CD4-positive, alpha-beta memory T cell (primary cell): ENCODE measurements around the gene DNAH6. TPM values are rescaled to one million over a fixed set of nuclear protein-coding genes. Genes with fewer than 3 reads are reported as not detected.

ENCODE experiments used
- CTCF ChIA-PET: fragments of 350-600 bp; sonication (Branson Sonifier 250); formaldehyde crosslinking; loops from one replicate; lab custom pipeline; 2021; ENCODE audit warnings: inconsistent platforms; ENCODE audit not compliant: partially characterized antibody; lab: Charles Lee
- POLR2A ChIA-PET: fragments of 350-600 bp; sonication (Branson Sonifier 250); formaldehyde crosslinking; loops from one replicate; lab custom pipeline; 2021; ENCODE audit not compliant: partially characterized antibody; lab: Charles Lee
- DNase-seq, 5 donors: peaks; one replicate each; pipeline versions ENCODE4 v3.0.0 to v3.0.0-alpha.2; 2020 to 2022; ENCODE audit warnings: mixed read lengths in 1 of 5
- H3K27ac ChIP-seq: one replicate; pipeline ENCODE4 v1.7.0; 2013; ENCODE audit warnings: low read depth, low read length
- H3K27me3 ChIP-seq: 2 replicates; pipeline ENCODE4 v1.7.0; 2013; ENCODE audit warnings: mild to moderate bottlenecking, low read length, moderate library complexity; ENCODE audit not compliant: insufficient read depth
- H3K36me3 ChIP-seq: 2 replicates; pipeline ENCODE4 v1.7.0; 2013; ENCODE audit warnings: mild to moderate bottlenecking, low read length, moderate library complexity; ENCODE audit not compliant: insufficient read depth
- H3K4me1 ChIP-seq: 2 replicates; pipeline ENCODE4 v1.7.0; 2013; ENCODE audit warnings: mild to moderate bottlenecking, low read length, moderate library complexity; ENCODE audit not compliant: insufficient read depth
- H3K4me3 ChIP-seq, 2 donors: one replicate each; pipeline ENCODE4 v1.7.0; 2013; ENCODE audit warnings: low read length in 2 of 2, mild to moderate bottlenecking in 1 of 2
- H3K9me3 ChIP-seq, 2 donors: one replicate each; pipeline ENCODE4 v1.7.0; 2013; ENCODE audit warnings: low read length in 2 of 2, control low read depth in 1 of 2; ENCODE audit not compliant: control insufficient read depth in 1 of 2
- H3K27ac Mint-ChIP-seq, 7 donors: one replicate each; pipeline ENCODE4 v1.8.0; 2020 to 2021; ENCODE audit warnings: mixed read lengths in 7 of 7, mild to moderate bottlenecking in 6 of 7, inconsistent platforms in 3 of 7, moderate library complexity in 3 of 7
- H3K27me3 Mint-ChIP-seq, 2 donors: one replicate each; pipeline ENCODE4 v1.8.0; 2020 to 2021; ENCODE audit warnings: mixed read lengths in 2 of 2
- H3K36me3 Mint-ChIP-seq, 2 donors: one replicate each; pipeline ENCODE4 v1.8.0; 2020 to 2021; ENCODE audit warnings: mixed read lengths in 2 of 2, inconsistent platforms in 1 of 2, mild to moderate bottlenecking in 1 of 2
- H3K4me1 Mint-ChIP-seq, 4 donors: one replicate each; pipeline ENCODE4 v1.8.0; 2020 to 2021; ENCODE audit warnings: mixed read lengths in 4 of 4, mild to moderate bottlenecking in 1 of 4
- H3K4me3 Mint-ChIP-seq, 8 donors: one replicate each; pipeline ENCODE4 v1.8.0; 2020 to 2021; ENCODE audit warnings: mixed read lengths in 8 of 8, mild to moderate bottlenecking in 7 of 8, moderate library complexity in 6 of 8, inconsistent platforms in 3 of 8
- H3K9me3 Mint-ChIP-seq, 8 donors: one replicate each; pipeline ENCODE4 v1.8.0; 2020 to 2021; ENCODE audit warnings: mixed read lengths in 8 of 8, mild to moderate bottlenecking in 5 of 8, inconsistent platforms in 3 of 8, moderate library complexity in 1 of 8
- intact Hi-C: fragments of 100-400 bp; cut with micrococcal nuclease; formaldehyde crosslinking; loops from one replicate; pipeline ENCODE4 v1.15.1; 2023
- polyA plus RNA-seq, 2 donors: library from polyadenylated mRNA; unstranded; fragments of 300-500 nt; fragmentation: Illumina TruSeq; gene quantifications; one replicate each; pipeline ENCODE4 v1.2.3, GENCODE V29; 2021
- total RNA-seq, 2 experiments: library from RNA; stranded (reverse); gene quantifications; one replicate each; pipeline ENCODE4 v1.2.3, GENCODE V29; 2021

DNAH6 gene
- total and polyA plus RNA-seq, 4 experiments from 2014 or later = 0.22 to 2.9 (median 1.2) TPM

GRCh38 chr2:84727315-84727714 lies 211.0 kb downstream of the DNAH6 start:
- CTCF ChIA-PET = interaction anchor here (1.3 kb wide), 1 partner anchor 24 kb away, joined by 3 read pairs; no protein-coding TSS in a partner anchor
- peaks cover 0 to 10% (median 3%) of the 10 kb centered on the region in 8 donors for H3K9me3 Mint-ChIP-seq
- intact Hi-C loops = no loop called here
- H3K27ac Mint-ChIP-seq = no peak overlapping the region
- H3K27me3 Mint-ChIP-seq = no peaks in the 10 kb centered on the region
- Histone ChIP-seq H3K27me3 (no peaks in the 10 kb centered on the region), H3K4me1 (peaks cover 3% of the 10 kb centered on the region), H3K36me3 (no peaks in the 10 kb centered on the region), H3K4me3 (no peak overlapping the region), H3K9me3 (no peaks in the 10 kb centered on the region), H3K27ac (no peak overlapping the region)
- DNase-seq = no peak
- POLR2A ChIA-PET = no interaction called here
- H3K4me1 Mint-ChIP-seq = peaks cover 5 to 20% (median 20%) of the 10 kb centered on the region in 4 donors
- no peak overlapping the region for H3K4me3 Mint-ChIP-seq
- peaks cover 0 to 6% of the 10 kb centered on the region in 2 donors for H3K36me3 Mint-ChIP-seq

- Histone ChIP-seq H3K4me1 (peaks cover 6% of the 10 kb centered on the region), H3K36me3 (no peaks in the 10 kb centered on the region), H3K27me3 (no peaks in the 10 kb centered on the region), H3K9me3 (no peaks in the 10 kb centered on the region), H3K4me3 (no peak overlapping the region), H3K27ac (no peak overlapping the region)
- no peak for DNase-seq
- Mint-ChIP-seq H3K36me3 (peaks cover 0 to 6% of the 10 kb centered on the region in 2 donors), H3K4me1 (peaks cover 5 to 16% (median 12%) of the 10 kb centered on the region in 4 donors), H3K27ac (no peak overlapping the region), H3K4me3 (no peak overlapping the region), H3K27me3 (no peaks in the 10 kb centered on the region), H3K9me3 (peaks cover 0 to 10% (median 3%) of the 10 kb centered on the region in 8 donors)
- intact Hi-C loops = no loop called here
- ChIA-PET CTCF (interaction anchor here (1.5 kb wide), 1 partner anchor 12 kb away, joined by 5 read pairs; no protein-coding TSS in a partner anchor), POLR2A (no interaction called here)
These were observed 212.9 kb downstream of the DNAH6 start for GRCh38 chr2:84729224-84729623.

GRCh38 chr2:84731185-84731584 lies 214.9 kb downstream of the DNAH6 start:
- POLR2A ChIA-PET = interaction anchor here (1.6 kb wide), 1 partner anchor 52 kb away, joined by 4 read pairs; no protein-coding TSS in a partner anchor
- no peaks in the 10 kb centered on the region for H3K36me3 ChIP-seq
- H3K36me3 Mint-ChIP-seq = peaks cover 0 to 3% of the 10 kb centered on the region in 2 donors
- no peak overlapping the region for H3K4me3 ChIP-seq
- no peak overlapping the region for H3K4me3 Mint-ChIP-seq
- intact Hi-C loops = no loop called here
- peaks cover 6% of the 10 kb centered on the region for H3K4me1 ChIP-seq
- no peaks in the 10 kb centered on the region for H3K27me3 ChIP-seq
- CTCF ChIA-PET = interaction anchor here (0.7 to 3.9 kb wide), 3 partner anchors 10 to 13 kb away, joined by 3 to 23 read pairs (median 3); no protein-coding TSS in a partner anchor
- no peaks in the 10 kb centered on the region for H3K9me3 ChIP-seq
- no peak overlapping the region for H3K27ac ChIP-seq
- H3K9me3 Mint-ChIP-seq = peaks cover 0 to 10% (median 3%) of the 10 kb centered on the region in 8 donors
- peaks cover 4 to 22% (median 12%) of the 10 kb centered on the region in 4 donors for H3K4me1 Mint-ChIP-seq
- DNase-seq = no peak
- peak overlapping the region in 1 of 7 donors; percentile 60 for H3K27ac Mint-ChIP-seq
- H3K27me3 Mint-ChIP-seq = no peaks in the 10 kb centered on the region

GRCh38 chr2:84732897-84733778 lies 216.8 kb downstream of the DNAH6 start:
- Histone ChIP-seq H3K9me3 (no peaks in the 10 kb centered on the region), H3K4me3 (no peak overlapping the region), H3K4me1 (peaks cover 6% of the 10 kb centered on the region), H3K27ac (no peak overlapping the region), H3K27me3 (no peaks in the 10 kb centered on the region), H3K36me3 (no peaks in the 10 kb centered on the region)
- DNase-seq = no peak
- intact Hi-C loops = no loop called here
- H3K27me3 Mint-ChIP-seq = no peaks in the 10 kb centered on the region
- CTCF ChIA-PET = interaction anchor here (1.4 to 3.9 kb wide), 3 partner anchors 8 to 102 kb away, joined by 3 to 23 read pairs (median 6); no protein-coding TSS in a partner anchor
- peaks cover 4 to 22% (median 12%) of the 10 kb centered on the region in 4 donors for H3K4me1 Mint-ChIP-seq
- H3K9me3 Mint-ChIP-seq = peaks cover 0 to 9% (median 2%) of the 10 kb centered on the region in 8 donors
- no peak overlapping the region for H3K4me3 Mint-ChIP-seq
- peak overlapping the region in 1 of 7 donors; percentile 1 for H3K27ac Mint-ChIP-seq
- peaks cover 0 to 5% of the 10 kb centered on the region in 2 donors for H3K36me3 Mint-ChIP-seq
- POLR2A ChIA-PET = interaction anchor here (1.0 to 1.6 kb wide), 3 partner anchors 8 to 148 kb away, joined by 4 to 5 read pairs (median 4); no protein-coding TSS in a partner anchor

- Histone ChIP-seq H3K36me3 (no peaks in the 10 kb centered on the region), H3K27ac (no peak overlapping the region), H3K27me3 (no peaks in the 10 kb centered on the region), H3K9me3 (no peaks in the 10 kb centered on the region), H3K4me1 (peaks cover 12% of the 10 kb centered on the region), H3K4me3 (no peak overlapping the region)
- H3K4me3 Mint-ChIP-seq = no peak overlapping the region
- peaks cover 4 to 21% (median 13%) of the 10 kb centered on the region in 4 donors for H3K4me1 Mint-ChIP-seq
- no peaks in the 10 kb centered on the region for H3K27me3 Mint-ChIP-seq
- no peak overlapping the region for H3K27ac Mint-ChIP-seq
- POLR2A ChIA-PET = no interaction called here
- intact Hi-C loops = no loop called here
- H3K9me3 Mint-ChIP-seq = peaks cover 0 to 7% (median 0%) of the 10 kb centered on the region in 8 donors
- H3K36me3 Mint-ChIP-seq = peaks cover 0 to 13% of the 10 kb centered on the region in 2 donors
- no peak for DNase-seq
- CTCF ChIA-PET = interaction anchor here (1.5 kb wide), 1 partner anchor 122 kb away, joined by 3 read pairs; no protein-coding TSS in a partner anchor
These were observed 219.1 kb downstream of the DNAH6 start for GRCh38 chr2:84735389-84735788.

- H3K4me3 Mint-ChIP-seq = peak overlapping the region in 4 of 8 donors; percentile 12 to 39 (median 28)
- POLR2A ChIA-PET = interaction anchor here (0.6 to 2.7 kb wide), 21 partner anchors 9 to 282 kb away, joined by 3 to 17 read pairs (median 5); partner anchors contain the start of genes DNAH6, SUCLG1, TMSB10 and TRABD2A
These were observed 225.0 kb downstream of the DNAH6 start for GRCh38 chr2:84741182-84741822.

More at GRCh38 chr2:84741182-84741822, 225.0 kb downstream of the DNAH6 start:
- DNase-seq = peak; percentile 47 to 58 (median 51)
- peak overlapping the region in 6 of 7 donors; percentile 17 to 87 (median 64) for H3K27ac Mint-ChIP-seq
- intact Hi-C loops = loop anchor here (1.0 to 2.0 kb wide), 6 partner anchors 41 to 247 kb away; no protein-coding TSS in a partner anchor
- CTCF ChIA-PET = interaction anchor here (0.7 to 4.8 kb wide), 48 partner anchors 9 to 245 kb away, joined by 3 to 70 read pairs (median 5); partner anchors contain the start of gene TRABD2A
- Histone ChIP-seq H3K4me3 (no peak overlapping the region), H3K36me3 (no peaks in the 10 kb centered on the region), H3K4me1 (peaks cover 22% of the 10 kb centered on the region), H3K27ac (no peak overlapping the region), H3K27me3 (no peaks in the 10 kb centered on the region), H3K9me3 (no peaks in the 10 kb centered on the region)
- no peaks in the 10 kb centered on the region for H3K27me3 Mint-ChIP-seq
- peaks cover 15 to 28% (median 21%) of the 10 kb centered on the region in 4 donors for H3K4me1 Mint-ChIP-seq
- H3K36me3 Mint-ChIP-seq = peaks cover 0 to 13% of the 10 kb centered on the region in 2 donors
- H3K9me3 Mint-ChIP-seq = peaks cover 0 to 7% (median 0%) of the 10 kb centered on the region in 8 donors
